Measurements from ENCODE around the gene MUC3A.
"Not testable (repeated sequence)": the region's sequence is repeated elsewhere in the genome, so short reads cannot be mapped to it uniquely, and the experiment has no call there.

MUC3A gene

GRCh38 chr7:100914879-100915447, 34.4 kb upstream of the MUC3A start:
- Histone ChIP-seq H3K36me3 (ENCODE audit: control insufficient read depth in 1 of 2, insufficient read depth in 2 of 2, low read length in 2 of 2) (no peaks in the 10 kb centered on the region), H3K4ac (ENCODE audit: low read depth, low read length) (no peak overlapping the region), H3K4me1 (ENCODE audit: control insufficient read depth in 1 of 2, insufficient read depth in 2 of 2, low read length in 2 of 2) (peaks cover 0 to 8% of the 10 kb centered on the region in 2 experiments), H4K91ac (ENCODE audit: low read depth, low read length) (no peak overlapping the region), H3K27ac (ENCODE audit: low read depth, low read length) (no peak overlapping the region), H3K9me3 (ENCODE audit: insufficient read depth, low read depth, low read length) (peaks cover 3% of the 10 kb centered on the region), H3K27me3 (ENCODE audit: insufficient read depth, low read length) (no peaks in the 10 kb centered on the region), H2BK5ac (ENCODE audit: low read depth, low read length, poor library complexity) (no peak overlapping the region), H3K9ac (ENCODE audit: low read length) (no peak overlapping the region), H2AFZ (ENCODE audit: insufficient read depth, low read length, poor library complexity) (no peak overlapping the region), H2AK5ac (ENCODE audit: low read length) (no peak overlapping the region), H3K4me2 (ENCODE audit: low read length) (no peak overlapping the region), H3K4me3 (ENCODE audit: low read depth, low read length) (no peak overlapping the region), H2BK120ac (ENCODE audit: insufficient read depth, low read length, poor library complexity) (no peak overlapping the region), H3K14ac (ENCODE audit: low read length) (no peak overlapping the region), H4K8ac (ENCODE audit: low read depth, low read length) (no peak overlapping the region), H3K79me2 (ENCODE audit: control insufficient read depth, insufficient read depth, low read length, poor library complexity) (no peaks in the 10 kb centered on the region), H3K23ac (ENCODE audit: low read length) (no peak overlapping the region), H2BK12ac (ENCODE audit: low read length) (no peak overlapping the region), H3K18ac (ENCODE audit: low read length) (no peak overlapping the region), H3K79me1 (ENCODE audit: low read length) (no peaks in the 10 kb centered on the region), H4K12ac (ENCODE audit: low read depth, low read length) (no peak overlapping the region)
- no peak for DNase-seq
- no CpG with 5 or more reads among the region's 8 CpGs for WGBS (ENCODE audit: extremely low coverage, insufficient coverage, insufficient read length)

GRCh38 chr7:100919335-100919734, 30.0 kb upstream of the MUC3A start:
- WGBS (ENCODE audit: extremely low coverage, insufficient coverage, insufficient read length), result no CpG with 5 or more reads among the region's 5 CpGs

GRCh38 chr7:100919779-100920437, 29.4 kb upstream of the MUC3A start:
- not testable (repeated sequence) for H3K14ac ChIP-seq (ENCODE audit: low read length); H2AK5ac ChIP-seq (ENCODE audit: low read length); H3K79me2 ChIP-seq (ENCODE audit: control insufficient read depth, insufficient read depth, low read length, poor library complexity); H2BK12ac ChIP-seq (ENCODE audit: low read length); H2BK120ac ChIP-seq (ENCODE audit: insufficient read depth, low read length, poor library complexity); H3K4me2 ChIP-seq (ENCODE audit: low read length); H4K91ac ChIP-seq (ENCODE audit: low read depth, low read length); H4K8ac ChIP-seq (ENCODE audit: low read depth, low read length); H3K4ac ChIP-seq (ENCODE audit: low read depth, low read length); H4K12ac ChIP-seq (ENCODE audit: low read depth, low read length); H3K4me1 ChIP-seq (ENCODE audit: control insufficient read depth in 1 of 2, insufficient read depth in 2 of 2, low read length in 2 of 2); H2AFZ ChIP-seq (ENCODE audit: insufficient read depth, low read length, poor library complexity); H3K23ac ChIP-seq (ENCODE audit: low read length); H2BK5ac ChIP-seq (ENCODE audit: low read depth, low read length, poor library complexity); H3K36me3 ChIP-seq (ENCODE audit: control insufficient read depth in 1 of 2, insufficient read depth in 2 of 2, low read length in 2 of 2); H3K9me3 ChIP-seq (ENCODE audit: insufficient read depth, low read depth, low read length); H3K27me3 ChIP-seq (ENCODE audit: insufficient read depth, low read length); H3K79me1 ChIP-seq (ENCODE audit: low read length); H3K4me3 ChIP-seq (ENCODE audit: low read depth, low read length); H3K9ac ChIP-seq (ENCODE audit: low read length); DNase-seq; H3K18ac ChIP-seq (ENCODE audit: low read length); H3K27ac ChIP-seq (ENCODE audit: low read depth, low read length)
- WGBS (ENCODE audit: extremely low coverage, insufficient coverage, insufficient read length), result no CpG with 5 or more reads among the region's 9 CpGs

More at GRCh38 chr7:100919335-100919734, 30.0 kb upstream of the MUC3A start:
- not testable (repeated sequence) for H2BK5ac ChIP-seq (ENCODE audit: low read depth, low read length, poor library complexity); H3K27me3 ChIP-seq (ENCODE audit: insufficient read depth, low read length); H3K23ac ChIP-seq (ENCODE audit: low read length); H4K12ac ChIP-seq (ENCODE audit: low read depth, low read length); H3K9me3 ChIP-seq (ENCODE audit: insufficient read depth, low read depth, low read length); H3K18ac ChIP-seq (ENCODE audit: low read length); H4K91ac ChIP-seq (ENCODE audit: low read depth, low read length); H3K4ac ChIP-seq (ENCODE audit: low read depth, low read length); H3K79me1 ChIP-seq (ENCODE audit: low read length); H2AK5ac ChIP-seq (ENCODE audit: low read length); H4K8ac ChIP-seq (ENCODE audit: low read depth, low read length); H3K9ac ChIP-seq (ENCODE audit: low read length); H3K4me3 ChIP-seq (ENCODE audit: low read depth, low read length); H3K4me1 ChIP-seq (ENCODE audit: control insufficient read depth in 1 of 2, insufficient read depth in 2 of 2, low read length in 2 of 2); H3K27ac ChIP-seq (ENCODE audit: low read depth, low read length); H2AFZ ChIP-seq (ENCODE audit: insufficient read depth, low read length, poor library complexity); H3K79me2 ChIP-seq (ENCODE audit: control insufficient read depth, insufficient read depth, low read length, poor library complexity); H3K4me2 ChIP-seq (ENCODE audit: low read length); DNase-seq; H2BK12ac ChIP-seq (ENCODE audit: low read length); H3K14ac ChIP-seq (ENCODE audit: low read length); H3K36me3 ChIP-seq (ENCODE audit: control insufficient read depth in 1 of 2, insufficient read depth in 2 of 2, low read length in 2 of 2); H2BK120ac ChIP-seq (ENCODE audit: insufficient read depth, low read length, poor library complexity)

- Histone ChIP-seq H4K12ac (ENCODE audit: low read depth, low read length) (no peak overlapping the region), H3K14ac (ENCODE audit: low read length) (no peak overlapping the region), H3K79me1 (ENCODE audit: low read length) (no peaks in the 10 kb centered on the region), H2AFZ (ENCODE audit: insufficient read depth, low read length, poor library complexity) (no peak overlapping the region), H2BK12ac (ENCODE audit: low read length) (no peak overlapping the region), H3K18ac (ENCODE audit: low read length) (no peak overlapping the region), H3K79me2 (ENCODE audit: control insufficient read depth, insufficient read depth, low read length, poor library complexity) (no peaks in the 10 kb centered on the region), H3K4me2 (ENCODE audit: low read length) (no peak overlapping the region), H2AK5ac (ENCODE audit: low read length) (no peak overlapping the region), H3K27ac (ENCODE audit: low read depth, low read length) (no peak overlapping the region), H3K23ac (ENCODE audit: low read length) (no peak overlapping the region), H4K8ac (ENCODE audit: low read depth, low read length) (no peak overlapping the region), H2BK5ac (ENCODE audit: low read depth, low read length, poor library complexity) (no peak overlapping the region), H3K9me3 (ENCODE audit: insufficient read depth, low read depth, low read length) (no peaks in the 10 kb centered on the region), H3K27me3 (ENCODE audit: insufficient read depth, low read length) (no peaks in the 10 kb centered on the region), H2BK120ac (ENCODE audit: insufficient read depth, low read length, poor library complexity) (no peak overlapping the region), H4K91ac (ENCODE audit: low read depth, low read length) (no peak overlapping the region), H3K4ac (ENCODE audit: low read depth, low read length) (no peak overlapping the region), H3K4me1 (ENCODE audit: control insufficient read depth in 1 of 2, insufficient read depth in 2 of 2, low read length in 2 of 2) (peaks cover 4 to 9% of the 10 kb centered on the region in 2 experiments), H3K36me3 (ENCODE audit: control insufficient read depth in 1 of 2, insufficient read depth in 2 of 2, low read length in 2 of 2) (no peaks in the 10 kb centered on the region), H3K4me3 (ENCODE audit: low read depth, low read length) (no peak overlapping the region), H3K9ac (ENCODE audit: low read length) (peak overlapping the region; percentile 78)
- no peak for DNase-seq
Measured at GRCh38 chr7:100921039-100921438, 28.3 kb upstream of the MUC3A start.

Data from trophoblast cell (in vitro differentiated cells and primary cell).